OCI-M2 (cell line): ENCODE data around the gene RNF121.
A peak's percentile ranks its signal among the peaks of the same experiment; 100 is the strongest.

ENCODE experiments used
- DNase-seq: peaks from one replicate; lab custom pipeline; 2025; ENCODE audit not compliant: unreplicated experiment; lab: John Stamatoyannopoulos, UW

Gene RNF121

DNA sequence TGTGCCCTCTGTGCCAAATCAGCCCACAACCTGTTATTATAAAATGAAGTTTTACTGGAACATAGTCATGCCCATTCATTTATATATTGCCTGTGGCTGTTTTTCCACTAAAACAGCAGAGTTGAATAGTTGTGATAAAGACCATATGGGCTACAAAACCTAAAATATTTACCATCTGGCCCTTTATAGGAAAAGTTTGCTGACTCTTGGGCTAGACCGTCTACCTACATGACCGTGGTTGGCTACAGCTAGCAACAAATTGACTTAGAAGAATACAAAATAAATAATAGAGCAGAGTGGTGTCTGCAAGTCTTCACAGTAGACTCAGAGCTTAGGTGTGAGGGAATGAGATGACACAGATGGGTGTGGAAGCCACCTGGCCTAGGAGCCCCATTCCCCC lies 58.7 kb downstream of the RNF121 start:
- no peak for DNase-seq

DNA sequence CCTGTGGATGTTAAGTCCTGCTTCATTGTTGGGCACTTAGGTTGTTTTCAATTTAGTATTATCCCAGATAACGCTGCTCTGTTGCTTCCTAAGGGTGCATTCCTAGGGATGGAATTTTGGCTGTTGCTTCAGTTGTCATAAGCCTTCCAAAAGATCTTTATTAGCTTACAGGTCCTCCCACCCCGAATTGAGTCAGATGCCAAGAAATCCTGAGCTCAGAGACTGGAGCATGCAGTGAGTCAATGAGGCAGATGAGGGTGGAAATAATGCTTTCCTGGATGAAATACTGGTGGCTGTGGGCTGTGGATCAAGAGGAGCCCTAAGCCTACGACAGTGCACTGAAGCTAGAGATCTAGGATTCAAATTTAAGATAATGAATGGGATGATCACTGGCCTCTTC lies 59.2 kb downstream of the RNF121 start:
- DNase-seq, result no peak

DNA sequence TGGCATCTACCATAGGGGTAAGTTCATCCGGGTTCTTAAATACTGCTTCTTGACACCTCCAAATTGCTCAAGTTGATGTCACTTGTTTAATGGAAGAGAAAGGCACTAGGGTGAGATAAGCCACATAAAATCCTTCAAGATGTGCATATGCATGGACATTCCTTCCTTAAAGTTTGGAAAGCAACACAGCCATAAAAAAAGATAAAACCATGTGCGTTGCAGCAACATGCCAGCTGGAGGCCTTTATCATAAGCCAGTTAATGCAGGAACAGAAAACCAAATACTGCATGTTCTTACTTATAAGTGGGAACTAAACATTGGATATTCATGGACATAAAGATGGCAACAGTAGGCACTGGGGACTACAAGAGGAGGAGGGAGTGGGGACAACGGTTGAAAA lies 61.9 kb downstream of the RNF121 start:
- DNase-seq, result no peak

DNA sequence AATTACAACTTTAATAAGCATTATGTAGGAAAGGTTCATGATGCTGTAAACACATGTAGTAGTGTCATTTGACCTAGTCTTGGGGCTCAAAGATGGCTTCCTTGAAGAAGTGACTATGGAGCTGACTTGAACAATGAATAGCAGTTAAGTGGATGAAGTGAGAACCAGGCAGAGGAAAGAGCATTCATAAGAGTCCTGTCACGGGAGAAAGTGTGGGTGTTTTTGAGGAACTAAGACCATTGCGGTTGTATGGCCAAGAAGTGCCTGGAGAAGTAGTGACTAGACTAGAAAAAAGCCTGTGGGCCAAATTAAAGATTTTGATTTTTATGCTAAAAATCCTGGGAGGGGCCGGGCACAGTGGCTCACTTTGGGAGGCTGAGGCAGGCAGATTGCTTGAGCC lies 62.6 kb downstream of the RNF121 start:
- no peak for DNase-seq

DNA sequence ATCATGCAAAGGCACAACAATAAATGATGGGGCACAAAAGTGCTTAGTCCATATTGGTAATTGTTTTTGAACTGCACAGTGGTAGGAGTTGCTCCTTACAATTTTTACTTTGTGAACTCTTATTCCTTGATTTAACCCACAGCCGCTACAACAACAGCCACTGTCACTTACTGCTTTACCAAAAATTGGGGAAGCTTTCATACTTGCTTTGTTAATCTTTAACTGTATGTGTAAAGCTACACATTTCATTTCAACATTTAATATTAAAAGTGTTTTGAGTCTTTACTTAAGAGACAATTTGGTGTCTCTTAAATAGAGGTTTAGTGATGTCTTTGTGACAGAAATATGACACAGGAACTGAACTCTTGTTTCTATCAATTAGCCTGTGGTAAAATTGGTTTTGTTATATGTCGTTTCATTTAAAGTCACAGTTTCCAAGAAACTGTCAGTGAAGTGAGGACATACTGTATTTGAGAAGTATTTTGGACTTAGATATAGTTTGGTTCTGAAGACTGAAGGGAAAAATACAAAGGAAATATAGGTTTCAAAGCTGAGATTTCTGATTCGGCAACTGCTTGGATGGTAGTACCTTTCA lies 63.4 kb downstream of the RNF121 start:
- no peak for DNase-seq

DNA sequence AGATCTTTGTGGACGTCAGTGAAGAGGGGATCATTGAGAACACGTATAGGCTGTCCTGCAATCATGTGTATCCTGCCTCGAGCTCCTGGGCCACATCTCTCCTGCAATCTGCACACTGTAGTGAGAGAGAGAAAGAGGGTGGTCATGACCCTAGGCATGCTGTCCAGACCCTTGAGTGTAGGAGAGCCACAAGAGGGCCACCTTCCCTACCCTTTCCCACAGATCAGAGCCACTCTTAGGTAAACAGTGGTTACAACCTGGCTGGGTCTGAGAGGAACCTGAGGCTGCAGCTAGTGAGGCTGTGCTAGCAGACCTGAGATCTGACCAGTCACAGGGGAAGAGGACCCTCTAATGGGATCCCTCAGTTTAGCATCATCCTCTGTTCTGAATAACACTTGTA lies 65.9 kb downstream of the RNF121 start:
- no peak for DNase-seq

DNA sequence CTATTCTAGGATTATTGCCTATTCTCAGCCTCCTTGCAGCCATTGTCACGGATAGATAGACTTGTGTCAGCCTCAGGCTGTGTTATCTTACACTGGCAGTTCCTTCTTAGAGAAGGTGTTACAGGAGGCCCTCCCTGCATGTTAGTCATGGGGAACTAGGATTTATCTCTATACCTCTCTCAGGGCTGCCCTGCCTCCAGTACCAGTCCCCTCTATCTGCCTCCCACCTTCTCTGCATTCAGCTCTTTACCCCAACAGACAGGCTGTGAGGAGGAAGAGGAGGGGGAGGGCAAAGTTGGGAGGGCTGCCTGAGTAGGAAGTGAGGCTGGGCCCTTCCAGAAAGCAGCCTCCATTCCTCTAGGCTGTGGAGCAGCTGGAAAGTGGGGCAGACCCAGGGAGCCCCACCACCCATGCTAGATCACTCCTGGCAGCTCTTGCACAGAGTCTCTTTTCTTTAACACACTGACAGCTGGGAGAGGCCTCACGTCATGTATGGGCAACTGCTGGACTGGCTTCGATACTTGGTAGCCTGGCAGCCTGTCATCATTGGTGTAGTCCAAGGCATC lies 67.0 kb downstream of the RNF121 start:
- DNase-seq, result peak; percentile 67

DNA sequence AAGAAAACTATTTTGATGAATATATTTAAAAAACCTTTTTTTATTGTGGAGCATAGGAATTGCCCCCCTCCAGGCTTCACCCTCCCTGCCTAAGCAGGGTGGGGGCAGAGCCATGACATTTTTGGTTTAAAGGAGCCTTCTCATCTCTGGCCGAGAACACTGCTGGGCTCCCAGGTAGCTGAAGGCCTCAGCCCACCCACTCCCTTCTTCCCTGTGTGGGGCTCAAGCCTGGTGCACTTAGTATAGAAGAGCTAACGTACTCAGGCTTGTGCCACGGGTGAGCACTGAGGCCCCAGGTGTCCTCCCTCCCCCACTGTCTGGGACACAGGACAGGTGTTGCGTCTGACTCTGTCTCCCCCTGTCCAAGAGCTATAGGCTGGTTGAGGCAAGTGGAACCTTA lies 67.7 kb downstream of the RNF121 start:
- no peak for DNase-seq

DNA sequence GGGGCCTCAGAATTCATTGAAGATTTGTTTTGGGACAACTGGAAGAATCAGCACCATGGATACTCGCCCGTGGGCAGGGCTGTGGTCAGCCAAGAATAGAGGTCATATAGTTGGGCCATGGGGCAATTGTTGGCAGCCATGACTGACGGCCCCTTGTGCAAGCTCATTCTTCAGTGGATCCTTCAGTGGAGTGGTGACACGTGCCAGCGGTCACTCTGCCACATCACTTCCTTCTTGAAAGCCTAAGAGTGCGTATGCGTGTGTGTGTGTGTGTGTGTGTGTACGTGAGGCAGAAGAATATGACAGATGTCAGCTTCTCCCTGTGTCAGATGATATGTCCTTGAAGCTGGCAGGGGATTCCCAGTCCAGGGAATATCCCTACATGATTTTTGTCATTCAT lies 68.1 kb downstream of the RNF121 start:
- DNase-seq, result no peak

DNA sequence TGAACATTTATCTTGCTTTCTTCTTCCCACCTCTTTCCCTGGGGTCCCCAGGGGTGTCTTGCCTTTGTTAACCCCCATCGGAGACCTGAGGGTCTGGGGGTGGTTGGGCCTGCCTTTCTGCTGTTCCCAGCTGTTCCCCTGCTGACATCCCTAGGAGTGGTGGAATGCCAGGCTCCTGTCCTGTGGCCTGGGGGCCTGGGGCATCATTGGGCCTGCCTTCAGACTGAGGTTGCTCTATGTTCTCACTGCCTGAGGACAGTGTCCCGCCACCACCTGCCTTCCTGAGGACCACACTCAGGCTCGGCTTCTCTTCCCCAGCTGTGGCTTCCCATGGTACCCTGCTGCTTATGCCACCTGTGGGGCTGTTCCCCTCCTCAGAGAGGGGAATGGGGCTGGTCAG lies 68.7 kb downstream of the RNF121 start:
- no peak for DNase-seq

DNA sequence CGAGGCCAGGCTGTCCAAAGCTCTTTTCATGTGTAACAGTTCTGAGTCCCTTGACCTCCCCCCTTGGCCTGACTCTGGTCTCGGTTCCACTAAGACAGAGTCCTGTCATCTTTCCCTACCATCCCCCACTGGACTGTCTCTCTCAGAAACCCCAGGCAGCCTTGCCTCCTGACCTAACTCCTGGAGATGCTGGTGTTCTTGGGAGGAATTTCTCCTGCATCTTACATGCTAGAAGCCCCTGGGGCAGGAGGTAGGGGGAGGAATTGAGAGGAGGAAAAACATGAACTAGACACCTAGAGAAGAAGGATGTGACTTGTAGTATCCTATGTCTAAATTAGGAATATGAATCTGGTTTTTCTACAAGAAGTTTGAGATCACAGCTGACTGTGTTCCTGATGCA lies 69.2 kb downstream of the RNF121 start:
- no peak for DNase-seq

DNA sequence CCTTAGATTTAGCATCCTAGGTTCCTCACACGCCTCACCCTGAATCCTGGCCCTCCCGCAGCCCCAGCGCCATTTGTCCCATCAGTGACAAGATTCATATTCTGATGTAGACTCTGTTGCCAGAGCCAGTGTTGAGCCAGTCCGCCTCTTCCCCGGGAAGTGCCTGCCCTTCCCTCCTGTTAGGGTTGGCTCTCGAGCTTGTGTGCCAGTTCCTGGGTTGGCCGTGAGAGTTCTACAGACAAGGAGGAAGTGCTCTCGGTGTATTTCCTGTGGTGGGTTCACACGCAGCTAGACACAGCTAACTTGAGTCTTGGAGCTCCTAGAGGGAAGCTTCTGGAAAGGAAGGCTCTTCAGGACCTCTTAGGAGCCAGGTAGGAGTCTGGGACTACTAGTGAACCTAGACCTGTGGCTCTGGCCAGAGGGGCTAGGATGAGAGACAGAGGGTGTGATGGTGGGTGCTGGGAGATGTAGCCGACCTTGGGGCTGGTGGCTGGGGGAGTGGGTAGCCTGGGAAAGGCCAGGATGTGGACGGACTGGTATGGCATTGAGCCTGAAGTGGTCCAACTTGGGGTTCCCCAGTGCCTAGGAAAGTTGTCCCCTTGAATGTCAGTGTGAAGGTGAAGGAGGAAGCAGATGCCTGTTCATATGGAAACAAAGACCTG lies 69.9 kb downstream of the RNF121 start, which contains the start of gene IL18BP:
TSS of gene IL18BP (plus strand) at position 261 of the 662 bp plus-strand sequence. CDS start 1,076 bp downstream, outside the sequence.
- no peak for DNase-seq

DNA sequence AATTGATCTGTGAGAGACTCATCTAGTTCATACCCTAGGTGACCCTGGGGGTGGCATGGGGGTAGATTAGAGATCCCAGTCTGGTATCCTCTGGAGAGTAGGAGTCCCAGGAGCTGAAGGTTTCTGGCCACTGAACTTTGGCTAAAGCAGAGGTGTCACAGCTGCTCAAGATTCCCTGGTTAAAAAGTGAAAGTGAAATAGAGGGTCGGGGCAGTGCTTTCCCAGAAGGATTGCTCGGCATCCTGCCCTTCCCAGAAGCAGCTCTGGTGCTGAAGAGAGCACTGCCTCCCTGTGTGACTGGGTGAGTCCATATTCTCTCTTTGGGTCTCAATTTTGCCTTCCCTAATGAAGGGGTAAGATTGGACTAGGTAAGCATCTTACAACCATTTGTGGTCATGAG lies 70.5 kb downstream of the RNF121 start:
- no peak for DNase-seq

DNA sequence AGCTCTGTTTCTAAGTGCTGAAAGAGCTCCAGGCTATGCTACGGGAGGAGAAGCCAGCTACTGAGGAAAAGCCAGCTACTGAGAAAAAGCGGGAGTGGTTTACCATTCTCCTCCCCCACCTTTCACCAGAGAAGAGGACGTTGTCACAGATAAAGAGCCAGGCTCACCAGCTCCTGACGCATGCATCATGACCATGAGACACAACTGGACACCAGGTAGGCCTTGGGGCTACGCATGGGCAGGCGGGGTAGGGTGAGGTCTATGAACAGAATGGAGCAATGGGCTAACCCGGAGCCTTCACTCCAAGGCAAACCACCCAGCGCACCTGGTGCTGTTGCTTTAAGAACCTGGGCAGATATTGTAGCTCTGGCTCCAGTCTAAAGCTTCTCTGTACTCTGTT lies 71.0 kb downstream of the RNF121 start:
- no peak for DNase-seq

DNA sequence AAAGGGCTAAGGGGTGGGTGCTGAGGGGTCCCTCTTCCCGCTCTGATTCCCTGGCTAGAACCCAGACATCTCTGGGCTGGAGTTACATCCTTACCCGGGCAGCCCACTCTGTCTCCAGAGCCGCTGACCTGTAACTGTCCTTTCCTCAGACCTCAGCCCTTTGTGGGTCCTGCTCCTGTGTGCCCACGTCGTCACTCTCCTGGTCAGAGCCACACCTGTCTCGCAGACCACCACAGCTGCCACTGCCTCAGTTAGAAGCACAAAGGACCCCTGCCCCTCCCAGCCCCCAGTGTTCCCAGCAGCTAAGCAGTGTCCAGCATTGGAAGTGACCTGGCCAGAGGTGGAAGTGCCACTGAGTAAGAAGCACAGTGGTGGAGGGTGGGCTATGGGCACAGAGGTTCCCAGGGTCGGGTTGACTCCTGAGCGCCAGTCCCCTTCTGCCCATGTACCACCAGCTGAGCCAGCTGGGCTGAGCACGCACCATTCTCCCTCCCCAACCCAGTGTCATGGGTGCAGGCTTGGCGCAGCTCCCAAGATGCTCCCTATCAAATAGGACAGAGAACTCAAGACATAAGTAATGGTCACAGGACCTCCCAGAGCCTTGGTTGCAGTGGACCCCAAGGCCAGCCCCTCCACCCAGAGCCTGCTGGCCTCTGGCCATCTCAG lies 71.5 kb downstream of the RNF121 start:
- no peak for DNase-seq

DNA sequence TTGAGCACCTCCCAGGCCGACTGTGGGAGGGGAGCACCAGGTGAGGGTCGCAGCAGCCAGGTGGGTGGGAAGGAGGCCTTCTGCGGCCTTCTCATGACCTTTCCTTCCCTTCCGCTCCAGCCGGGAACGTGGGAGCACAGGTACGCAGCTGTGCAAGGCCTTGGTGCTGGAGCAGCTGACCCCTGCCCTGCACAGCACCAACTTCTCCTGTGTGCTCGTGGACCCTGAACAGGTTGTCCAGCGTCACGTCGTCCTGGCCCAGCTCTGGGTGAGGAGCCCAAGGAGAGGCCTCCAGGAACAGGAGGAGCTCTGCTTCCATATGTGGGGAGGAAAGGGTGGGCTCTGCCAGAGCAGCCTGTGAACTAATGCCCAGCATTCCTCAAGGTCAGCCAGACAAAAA lies 72.4 kb downstream of the RNF121 start:
- no peak for DNase-seq

DNA sequence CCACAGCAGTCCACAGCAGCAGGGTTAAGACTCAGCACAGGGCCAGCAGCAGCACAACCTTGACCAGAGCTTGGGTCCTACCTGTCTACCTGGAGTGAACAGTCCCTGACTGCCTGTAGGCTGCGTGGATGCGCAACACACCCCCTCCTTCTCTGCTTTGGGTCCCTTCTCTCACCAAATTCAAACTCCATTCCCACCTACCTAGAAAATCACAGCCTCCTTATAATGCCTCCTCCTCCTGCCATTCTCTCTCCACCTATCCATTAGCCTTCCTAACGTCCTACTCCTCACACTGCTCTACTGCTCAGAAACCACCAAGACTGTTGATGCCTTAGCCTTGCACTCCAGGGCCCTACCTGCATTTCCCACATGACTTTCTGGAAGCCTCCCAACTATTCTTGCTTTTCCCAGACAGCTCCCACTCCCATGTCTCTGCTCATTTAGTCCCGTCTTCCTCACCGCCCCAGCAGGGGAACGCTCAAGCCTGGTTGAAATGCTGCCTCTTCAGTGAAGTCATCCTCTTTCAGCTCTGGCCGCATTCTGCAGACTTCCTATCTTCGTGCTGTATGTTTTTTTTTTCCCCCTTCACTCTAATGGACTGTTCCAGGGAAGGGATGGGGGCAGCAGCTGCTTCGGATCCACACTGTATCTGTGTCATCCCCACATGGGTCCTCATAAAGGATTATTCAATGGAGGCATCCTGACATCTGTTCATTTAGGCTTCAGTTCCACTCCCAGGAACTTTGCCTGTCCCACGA lies 73.2 kb downstream of the RNF121 start:
- no peak for DNase-seq

DNA sequence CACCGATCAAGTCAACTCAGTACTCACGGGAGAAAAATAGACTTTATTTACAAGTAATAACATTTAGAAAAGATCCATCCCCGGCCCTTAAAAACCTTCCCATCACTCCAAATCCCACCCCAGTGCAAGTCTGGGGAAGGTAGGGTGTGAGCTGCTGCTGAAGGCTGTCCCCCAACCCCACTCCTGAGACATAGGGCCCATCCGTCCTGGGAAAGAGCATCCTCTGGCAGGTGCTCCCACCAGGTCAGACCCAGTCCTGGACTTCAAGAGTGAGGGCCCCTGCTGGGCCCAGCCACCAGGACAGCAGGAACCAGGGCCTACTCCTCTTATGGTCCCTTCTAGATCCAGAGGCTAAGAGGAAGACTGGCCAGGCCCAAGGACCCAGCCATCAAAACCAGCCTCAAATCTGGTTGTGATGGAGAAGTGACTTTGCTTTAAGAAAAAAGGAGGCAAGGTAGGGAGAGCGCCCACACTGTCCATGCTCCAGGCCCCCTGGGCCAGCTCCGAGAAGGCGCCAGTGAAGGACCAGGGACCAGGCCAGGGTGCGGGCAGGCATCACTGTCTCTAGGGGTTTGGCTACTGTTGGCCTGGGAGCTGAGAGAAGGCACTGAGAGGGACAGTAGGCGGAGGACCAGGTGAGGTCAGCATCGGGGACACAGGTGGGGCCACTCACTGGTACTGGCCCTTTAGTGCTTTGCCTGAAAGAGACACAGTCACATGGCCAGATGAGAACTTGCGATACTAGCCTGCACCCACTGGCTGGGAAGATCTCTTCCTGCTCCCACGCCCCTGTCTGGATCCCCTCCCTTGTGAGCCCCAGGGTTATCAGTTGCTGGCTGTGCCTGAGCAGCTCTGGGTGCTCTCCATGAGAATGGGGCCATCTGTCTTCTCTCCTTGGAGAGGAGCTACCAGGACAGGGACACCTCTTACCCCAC lies 74.3 kb downstream of the RNF121 start:
- no peak for DNase-seq

DNA sequence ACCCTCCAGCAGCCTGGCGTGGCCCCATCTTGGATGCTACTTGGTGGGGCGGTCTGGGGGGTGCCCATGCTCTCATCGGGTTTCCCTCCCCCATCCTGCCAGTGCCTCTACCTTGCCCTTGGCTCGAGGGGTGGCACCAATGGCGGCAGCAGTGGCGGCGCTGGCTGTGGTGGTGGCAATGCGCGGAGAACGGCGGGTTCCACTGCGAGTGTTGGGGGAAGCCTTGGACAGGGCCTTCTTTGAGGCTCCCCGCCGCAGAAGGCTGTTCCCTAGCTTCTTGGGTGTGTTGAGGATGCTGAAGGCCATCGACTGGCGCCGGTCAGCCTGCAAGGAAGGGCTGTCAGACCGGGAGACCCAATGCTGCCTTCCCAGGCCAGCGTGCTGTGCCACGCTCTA lies 74.9 kb downstream of the RNF121 start:
- DNase-seq, result no peak
